Endothelial cell of umbilical vein (primary cell): ENCODE measurements around the gene ABR. TPM values are rescaled to one million over a fixed set of nuclear protein-coding genes. Genes with fewer than 3 reads are reported as not detected.
A peak's percentile ranks its signal among the peaks of the same experiment; 100 is the strongest.

ENCODE experiments used
- Bru-seq: library from RNA; stranded (reverse); fragments of 400-500 nt; gene quantifications from one replicate; lab custom pipeline; 2021; lab: Mats Ljungman, UMichigan
- BruChase-seq, 2 experiments: library from RNA; stranded (reverse); fragments of 400-500 nt; gene quantifications; one replicate each; lab custom pipeline; 2021; lab: Mats Ljungman, UMichigan
- BruUV-seq: library from RNA; stranded (reverse); fragments of 400-500 nt; replicated peaks from 2 replicates; lab custom pipeline; 2021; lab: Mats Ljungman, UMichigan
- CTCF ChIA-PET: fragments of 300-600, 350-600 bp; sonication (Branson Sonifier 250); formaldehyde crosslinking; loops from one replicate; lab custom pipeline; 2021; ENCODE audit warnings: antibody characterized with exemption, inconsistent platforms; lab: Charles Lee
- POLR2A ChIA-PET: fragments of 300-600, 350-600 bp; sonication (Branson Sonifier 250); formaldehyde crosslinking; loops from one replicate; lab custom pipeline; 2021; ENCODE audit warnings: antibody characterized with exemption, inconsistent platforms; lab: Charles Lee
- DNase-seq: peaks from one replicate; pipeline ENCODE4 v3.0.0-alpha.2; 2011; ENCODE audit warnings: low read depth, low spot score
- FAIRE-seq: peaks from 2 replicates; lab custom pipeline; 2011; peaks lifted over from hg19 to GRCh38; lab: Jason Lieb, UNC
- H2AFZ ChIP-seq: 2 replicates; pipeline ENCODE4 v1.6.0; 2012; ENCODE audit warnings: low read depth, low read length, control low read depth, inconsistent platforms
- H3K27ac ChIP-seq: 2 replicates; pipeline ENCODE4 v1.5.1; 2011; ENCODE audit warnings: low read depth, mild to moderate bottlenecking, control low read depth, low read length, moderate library complexity; ENCODE audit not compliant: insufficient read depth
- H3K27me3 ChIP-seq, 2 experiments: 2 replicates each; pipeline versions ENCODE4 v1.6.0 to v1.6.1; 2011; ENCODE audit warnings: low read length in 2 of 2, mixed read lengths in 1 of 2; ENCODE audit not compliant: control insufficient read depth in 2 of 2, insufficient read depth in 2 of 2
- H3K36me3 ChIP-seq, 2 experiments: 2 replicates in 1 of 2; 3 replicates in 1 of 2; pipeline ENCODE4 v1.5.1; 2011; ENCODE audit warnings: low read length in 2 of 2, mild to moderate bottlenecking in 1 of 2, moderate library complexity in 1 of 2; ENCODE audit not compliant: control insufficient read depth in 2 of 2, insufficient read depth in 2 of 2; ENCODE audit errors: extremely low read depth in 1 of 2
- H3K4me1 ChIP-seq: 3 replicates; pipeline ENCODE4 v1.5.1; 2011; ENCODE audit warnings: mild to moderate bottlenecking, low read length; ENCODE audit not compliant: control insufficient read depth, insufficient read depth; ENCODE audit errors: extremely low read depth
- H3K4me2 ChIP-seq: 2 replicates; pipeline ENCODE4 v1.6.1; 2011; ENCODE audit warnings: low read length, control low read depth, mixed read lengths; ENCODE audit not compliant: insufficient read depth
- H3K4me3 ChIP-seq, 3 experiments: fragments of 200-600 bp in 1 of 3; sonication (generic), shearing (Covaris generic) in 1 of 3; replicated peaks in 1 of 3; 2 replicates each; pipeline ENCODE4 v1.5.1; 2011 to 2016; ENCODE audit warnings: control low read depth in 3 of 3, low read length in 3 of 3, mild to moderate bottlenecking in 2 of 3, inconsistent platforms in 1 of 3, low read depth in 1 of 3, moderate library complexity in 1 of 3; ENCODE audit not compliant: insufficient read depth in 1 of 3
- H3K79me2 ChIP-seq: 2 replicates; pipeline ENCODE4 v1.6.0; 2012; ENCODE audit warnings: low read length, inconsistent platforms; ENCODE audit not compliant: control insufficient read depth, insufficient read depth
- H3K9ac ChIP-seq: replicated peaks from 2 replicates; pipeline ENCODE3; 2011; ENCODE audit warnings: low read length, control low read depth; ENCODE audit not compliant: insufficient read depth; ENCODE audit errors: extremely low read depth
- H3K9me1 ChIP-seq: replicated peaks from 3 replicates; pipeline ENCODE4 v1.6.0; 2011; ENCODE audit warnings: mild to moderate bottlenecking, low read length; ENCODE audit not compliant: control insufficient read depth, insufficient read depth; ENCODE audit errors: extremely low read depth
- H3K9me3 ChIP-seq: replicated peaks from 2 replicates; pipeline ENCODE4 v1.5.1; 2012; ENCODE audit warnings: low read length, inconsistent platforms; ENCODE audit not compliant: control insufficient read depth, insufficient read depth
- H4K20me1 ChIP-seq: replicated peaks from 2 replicates; pipeline ENCODE3; 2011; ENCODE audit warnings: mild to moderate bottlenecking, low read length; ENCODE audit not compliant: control insufficient read depth, insufficient read depth; ENCODE audit errors: extremely low read depth
- EZH2 ChIP-seq: IDR thresholded peaks from 2 replicates; pipeline ENCODE4 v1.6.1; 2012; ENCODE audit warnings: borderline replicate concordance, low read depth, mild to moderate bottlenecking, moderate library complexity, low read length, inconsistent platforms; ENCODE audit not compliant: severe bottlenecking
- FOS ChIP-seq: IDR thresholded peaks from 2 replicates; pipeline ENCODE4 v1.6.1; 2011; ENCODE audit warnings: mild to moderate bottlenecking, low read length, moderate library complexity, borderline replicate concordance; ENCODE audit not compliant: insufficient read depth
- GATA2 ChIP-seq: IDR thresholded peaks from 2 replicates; pipeline ENCODE4 v1.7.0; 2011; ENCODE audit warnings: low read depth, mild to moderate bottlenecking, moderate library complexity, mixed read lengths, low read length; ENCODE audit not compliant: insufficient read length, insufficient read depth
- JUN ChIP-seq: IDR thresholded peaks from 2 replicates; pipeline ENCODE4 v1.6.1; 2011; ENCODE audit warnings: borderline replicate concordance, low read depth; ENCODE audit not compliant: insufficient read length, insufficient read depth
- MYC ChIP-seq: IDR thresholded peaks from one replicate; pipeline ENCODE4 v1.6.1; 2011; ENCODE audit warnings: mild to moderate bottlenecking, low read depth, low read length
- POLR2A ChIP-seq: IDR thresholded peaks from 2 replicates; pipeline ENCODE4 v1.6.1; 2012; ENCODE audit warnings: low read depth, mild to moderate bottlenecking, control low read depth, low read length
- POLR2AphosphoS5 ChIP-seq: IDR thresholded peaks from 2 replicates; pipeline ENCODE4 v1.6.1; 2012; ENCODE audit warnings: low read depth, mild to moderate bottlenecking, control low read depth, low read length, moderate library complexity; ENCODE audit not compliant: insufficient read depth
- dilution Hi-C: fragments of 300-500 bp; cut with MboI; formaldehyde crosslinking; loops from one replicate; pipeline ENCODE4 v1.15.0; 2019; ENCODE audit warnings: low sequenced_read_pairs; ENCODE audit not compliant: extremely low pct_ligation_motif_present
- intact Hi-C: fragments of 100-400 bp; cut with micrococcal nuclease; formaldehyde crosslinking; loops from one replicate; pipeline ENCODE4 v1.10.0; 2022
- long read RNA-seq: library from polyadenylated mRNA; stranded (forward); transcript quantifications from one replicate; pipeline ENCODE4 v2.0.0, GENCODE V29; 2021
- polyA minus RNA-seq, 3 experiments: library from RNA; depleted of rRNA, polyadenylated mRNA; stranded (reverse); fragments of >200 nt; gene quantifications; 1 replicate in 1 of 3; 2 replicates in 2 of 3; pipeline ENCODE4 v1.2.3, GENCODE V29; 2011
- polyA plus RNA-seq, 4 experiments: library from polyadenylated mRNA; depleted of rRNA in 3 of 4; stranded (reverse) in 3 of 4; unstranded in 1 of 4; fragments of >200 nt; gene quantifications; 2 replicates each; pipeline versions ENCODE4 v1.2.1 to v1.2.3, GENCODE V29; 2011 to 2012; ENCODE audit warnings: missing spikeins in 1 of 4
- total RNA-seq: library from RNA; stranded (reverse); gene quantifications from 2 replicates; pipeline ENCODE4 v1.2.3, GENCODE V29; 2021
- TF ChIP-seq, protein P1 (sequence below): IDR thresholded peaks from 2 replicates; pipeline ENCODE4 v1.6.1; 2011; ENCODE audit not compliant: insufficient read depth, insufficient read length

ABR gene
- total RNA-seq (78.9 and 96.8 TPM in 2 replicates), polyA plus RNA-seq (83.5 and 92.1 TPM in 2 replicates), polyA minus RNA-seq (62.5 and 103 TPM in 2 replicates), Bru-seq, nascent RNA (percentile 48 among the genes with signal in this experiment), BruChase-seq, experiment 1, labeled RNA remaining after a 6-hour chase (percentile 68 among the genes with signal in this experiment), BruChase-seq, experiment 2, labeled RNA remaining after a 2-hour chase (percentile 59 among the genes with signal in this experiment)
- 63.1 and 82.2 TPM in 2 replicates for polyA plus RNA-seq (2011; cell fraction: cytosol; rRNA removed)
- polyA plus RNA-seq (2011; cell fraction: nucleus; rRNA removed): 113 and 135 TPM in 2 replicates
- polyA plus RNA-seq (2012): 75.4 and 78.7 TPM in 2 replicates
- 38.5 TPM for polyA minus RNA-seq (2011; cell fraction: cytosol; rRNA and poly(A)+ RNA removed)
- polyA minus RNA-seq (2011; cell fraction: nucleus; rRNA and poly(A)+ RNA removed): 53.5 and 71.9 TPM in 2 replicates
- long read RNA-seq, full-length matches to known transcripts: 13 of 57 reads
- long read RNA-seq, partial matches to known transcripts: 20 of 57 reads
- long read RNA-seq, other reads (novel, unspliced or antisense): 24 of 57 reads

DNA sequence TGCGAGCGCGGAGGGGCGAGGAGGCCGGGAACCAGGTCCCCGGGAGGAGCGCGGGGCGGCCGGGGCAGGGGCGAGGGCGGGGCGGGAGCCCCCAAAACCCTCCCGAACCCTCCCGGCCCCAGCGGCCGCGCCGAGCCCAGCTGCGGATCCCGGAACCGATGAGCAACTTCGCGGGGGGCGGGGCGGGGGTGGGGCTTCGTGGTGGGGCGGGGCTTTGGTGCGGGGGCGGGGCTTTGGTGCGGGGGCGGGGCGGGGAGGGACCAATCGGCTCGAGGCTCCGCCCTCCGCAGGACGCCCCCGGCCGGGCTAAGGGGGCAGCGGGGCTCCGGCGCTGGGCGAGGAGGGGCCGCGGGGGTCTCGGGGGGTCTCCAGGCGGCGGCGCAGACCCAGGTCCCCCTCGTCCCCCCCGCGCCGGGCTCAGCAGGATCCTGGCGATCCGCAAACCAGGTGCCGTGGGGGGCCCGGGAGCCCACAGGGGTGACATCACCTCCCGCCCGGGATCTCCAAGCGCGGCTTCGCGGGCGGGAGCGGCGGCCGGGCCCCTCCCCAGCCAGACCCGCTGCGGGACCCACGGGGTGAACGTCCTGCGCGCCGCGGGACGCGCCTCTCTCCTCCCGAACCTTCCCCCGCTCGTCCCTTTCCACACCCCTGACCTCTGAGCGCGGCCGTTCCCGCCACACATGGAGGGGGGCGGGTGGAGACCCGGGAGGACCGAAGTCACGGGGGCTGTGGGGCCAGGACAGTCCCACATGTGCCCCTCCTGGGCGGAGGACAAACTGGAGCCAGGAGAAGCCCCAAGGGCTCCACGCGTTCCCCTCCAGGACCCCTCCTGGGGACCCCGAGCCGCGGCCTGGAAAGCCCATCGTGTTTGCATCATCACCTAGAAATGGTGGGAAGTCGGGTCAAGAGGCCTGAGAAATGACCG is at the start of gene ABR:
TSS of gene ABR (minus strand) at position 164 of the 925 bp plus-strand sequence. CDS start 254 bp downstream, outside the sequence.
- Histone ChIP-seq H4K20me1 (no peaks in the 10 kb centered on the region), H3K4me3 (peak within 1 kb of the TSS; percentile 53 to 82 (median 77)), H2AFZ (peak within 1 kb of the TSS; percentile 86), H3K4me1 (peaks cover 7% of the 10 kb centered on the region), H3K9me3 (no peaks in the 10 kb centered on the region), H3K9ac (peak within 1 kb of the TSS; percentile 76), H3K36me3 (no peaks in the 10 kb centered on the region), H3K4me2 (peak within 1 kb of the TSS; percentile 49), H3K79me2 (no peaks in the 10 kb centered on the region), H3K9me1 (no peaks in the 10 kb centered on the region), H3K27me3 (no peaks in the 10 kb centered on the region), H3K27ac (no peak within 1 kb of the TSS)
- DNase-seq (peak; percentile 33), FAIRE-seq (no peak)
- dilution Hi-C loops: no loop called here
- ChIA-PET POLR2A (interaction anchor here (0.6 kb wide), 1 partner anchor 19 kb away, joined by 3 read pairs; no protein-coding TSS in a partner anchor), CTCF (interaction anchor here (0.8 to 12.9 kb wide), 6 partner anchors 15 to 122 kb away, joined by 3 to 260 read pairs (median 5); no protein-coding TSS in a partner anchor)
- TF ChIP-seq POLR2A (no peak), GATA2 (no peak), POLR2AphosphoS5 (no peak), MYC (no peak), EZH2 (peak; percentile 45), JUN (no peak), FOS (no peak)
- TF ChIP-seq, protein P1, sequence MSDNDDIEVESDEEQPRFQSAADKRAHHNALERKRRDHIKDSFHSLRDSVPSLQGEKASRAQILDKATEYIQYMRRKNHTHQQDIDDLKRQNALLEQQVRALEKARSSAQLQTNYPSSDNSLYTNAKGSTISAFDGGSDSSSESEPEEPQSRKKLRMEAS: no peak
- intact Hi-C loops: loop anchor here (1.0 kb wide), 1 partner anchor 7 kb away; no protein-coding TSS in a partner anchor
- no TSS peak for BruUV-seq
